ENCODE measurements around the gene ABCC6.

GRCh38 chr16:16158741-16159374 lies 64.4 kb downstream of the ABCC6 start:
- no peak for TF ChIP-seq CTCF (IDR thresholded peaks at IDR 0.05; ENCODE audit: borderline replicate concordance, extremely low read depth, low read length, poor library complexity, severe bottlenecking)
- TF ChIP-seq EZH2 (IDR thresholded peaks at IDR 0.05; ENCODE audit: borderline replicate concordance, low read depth, low read length, severe bottlenecking), result no peak
